Ascending aorta (tissue), 2 donors: ENCODE results near the gene LSMEM2. TPM values are rescaled to one million over a fixed set of nuclear protein-coding genes. Genes with fewer than 3 reads are reported as not detected.

Experiments
- DNase-seq, 2 donors: peaks; one replicate each; pipeline ENCODE4 v3.0.0-alpha.2; 2019; ENCODE audit warnings: low spot score in 2 of 2
- H3K27ac ChIP-seq, 2 donors: fragments of 200-600 bp; sonication (generic); one replicate each; pipeline ENCODE4 v1.5.1; 2016 to 2017; ENCODE audit warnings: mild to moderate bottlenecking in 1 of 2
- H3K27me3 ChIP-seq: fragments of 200-600 bp; sonication (generic); one replicate; pipeline ENCODE4 v1.5.1; 2017
- H3K36me3 ChIP-seq, 2 donors: fragments of 200-600 bp; sonication (generic); one replicate each; pipeline ENCODE4 v1.5.1; 2016
- H3K4me1 ChIP-seq, 2 donors: fragments of 200-600 bp; sonication (generic); one replicate each; pipeline ENCODE4 v1.5.1; 2016 to 2017; ENCODE audit warnings: mild to moderate bottlenecking in 1 of 2
- H3K4me3 ChIP-seq, 2 donors: fragments of 200-600 bp; sonication (generic); one replicate each; pipeline ENCODE4 v1.5.1; 2016 to 2017; ENCODE audit warnings: mild to moderate bottlenecking in 1 of 2
- H3K9me3 ChIP-seq, 2 donors: fragments of 200-600 bp; sonication (generic); one replicate each; pipeline ENCODE4 v1.5.1; 2016
- intact Hi-C: fragments of 100-400 bp; cut with DNase I; formaldehyde crosslinking; loops from one replicate; pipeline ENCODE4 v1.15.1; 2023
- total RNA-seq: library from RNA; depleted of rRNA; stranded (reverse); fragments of >200 nt; gene quantifications from one replicate; pipeline ENCODE4 v1.1.0, GENCODE V29; 2016
- TF ChIP-seq, protein P1 (sequence below), 3 experiments: fragments of 200-600 bp in 2 of 3; fragments of 450-650 bp in 1 of 3; sonication (generic) in 2 of 3; IDR thresholded peaks; one replicate each; pipeline ENCODE4 v1.5.1; 2016 to 2019; ENCODE audit warnings: antibody characterized with exemption in 3 of 3, mild to moderate bottlenecking in 1 of 3, moderate library complexity in 1 of 3

Gene LSMEM2
- total RNA-seq, 1 donor from 2014 or later = not detected

DNA sequence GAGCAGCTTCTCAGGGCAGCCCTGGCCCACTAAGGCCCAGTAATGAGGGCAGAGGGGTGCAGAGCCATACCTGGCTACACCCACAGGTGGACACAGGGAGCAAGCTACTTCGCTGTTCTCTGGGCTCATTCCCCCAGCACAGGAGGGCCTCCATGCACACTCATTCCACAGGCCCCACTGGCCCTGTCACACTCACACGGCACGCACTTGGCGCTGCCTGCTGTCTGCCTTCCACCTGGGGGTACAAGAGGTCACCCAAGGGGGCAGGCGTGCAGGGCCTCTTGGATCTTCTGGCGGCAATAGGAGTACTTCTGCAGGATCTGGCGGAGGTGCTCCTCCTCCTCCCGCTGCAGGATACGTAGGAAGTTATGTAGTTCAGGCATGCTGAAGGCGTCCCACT is 51.4 kb downstream of the LSMEM2 start:
- TF ChIP-seq, protein P1, sequence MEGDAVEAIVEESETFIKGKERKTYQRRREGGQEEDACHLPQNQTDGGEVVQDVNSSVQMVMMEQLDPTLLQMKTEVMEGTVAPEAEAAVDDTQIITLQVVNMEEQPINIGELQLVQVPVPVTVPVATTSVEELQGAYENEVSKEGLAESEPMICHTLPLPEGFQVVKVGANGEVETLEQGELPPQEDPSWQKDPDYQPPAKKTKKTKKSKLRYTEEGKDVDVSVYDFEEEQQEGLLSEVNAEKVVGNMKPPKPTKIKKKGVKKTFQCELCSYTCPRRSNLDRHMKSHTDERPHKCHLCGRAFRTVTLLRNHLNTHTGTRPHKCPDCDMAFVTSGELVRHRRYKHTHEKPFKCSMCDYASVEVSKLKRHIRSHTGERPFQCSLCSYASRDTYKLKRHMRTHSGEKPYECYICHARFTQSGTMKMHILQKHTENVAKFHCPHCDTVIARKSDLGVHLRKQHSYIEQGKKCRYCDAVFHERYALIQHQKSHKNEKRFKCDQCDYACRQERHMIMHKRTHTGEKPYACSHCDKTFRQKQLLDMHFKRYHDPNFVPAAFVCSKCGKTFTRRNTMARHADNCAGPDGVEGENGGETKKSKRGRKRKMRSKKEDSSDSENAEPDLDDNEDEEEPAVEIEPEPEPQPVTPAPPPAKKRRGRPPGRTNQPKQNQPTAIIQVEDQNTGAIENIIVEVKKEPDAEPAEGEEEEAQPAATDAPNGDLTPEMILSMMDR (IDR thresholded peaks at IDR 0.05) = no peak
- Histone ChIP-seq H3K27ac (no peak overlapping the region), H3K9me3 (no peaks in the 10 kb centered on the region), H3K4me3 (no peak overlapping the region), H3K4me1 (peaks cover 14 to 37% of the 10 kb centered on the region in 2 donors), H3K27me3 (no peaks in the 10 kb centered on the region), H3K36me3 (peaks cover 28 to 43% of the 10 kb centered on the region in 2 donors)
- intact Hi-C loops = no loop called here
- no peak for DNase-seq

DNA sequence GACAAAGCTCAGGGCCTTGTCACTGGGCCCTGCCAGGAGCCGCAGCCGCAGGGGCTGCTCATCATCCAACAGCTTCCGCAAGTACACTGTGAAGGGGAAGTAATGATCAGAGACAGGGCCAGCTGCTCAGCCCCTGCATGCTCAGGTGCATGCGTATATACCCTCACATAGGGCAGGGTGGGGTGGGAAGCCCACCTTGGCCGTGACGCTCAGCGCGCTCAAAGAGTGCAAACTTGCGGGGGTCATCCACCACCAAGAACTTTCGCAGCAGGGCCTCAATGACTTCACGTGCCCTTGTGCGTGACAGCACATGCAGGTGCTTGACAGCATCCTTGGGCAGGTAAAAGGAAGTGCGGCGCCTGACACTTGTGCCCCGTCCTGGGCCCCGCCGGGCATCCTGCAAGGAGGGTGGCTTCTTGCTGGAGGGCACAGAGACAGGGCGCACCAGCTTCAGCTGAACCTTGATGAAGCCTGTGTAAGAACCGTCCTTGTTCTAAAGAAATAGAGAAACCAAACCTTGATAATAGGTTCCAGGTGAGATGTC is 52.5 kb downstream of the LSMEM2 start:
- Histone ChIP-seq H3K36me3 (peaks cover 28 to 33% of the 10 kb centered on the region in 2 donors), H3K4me1 (peaks cover 16 to 48% of the 10 kb centered on the region in 2 donors), H3K27me3 (no peaks in the 10 kb centered on the region), H3K9me3 (no peaks in the 10 kb centered on the region), H3K4me3 (no peak overlapping the region), H3K27ac (no peak overlapping the region)
- intact Hi-C loops = no loop called here
- TF ChIP-seq, protein P1 (IDR thresholded peaks at IDR 0.05) = no peak
- no peak for DNase-seq

DNA sequence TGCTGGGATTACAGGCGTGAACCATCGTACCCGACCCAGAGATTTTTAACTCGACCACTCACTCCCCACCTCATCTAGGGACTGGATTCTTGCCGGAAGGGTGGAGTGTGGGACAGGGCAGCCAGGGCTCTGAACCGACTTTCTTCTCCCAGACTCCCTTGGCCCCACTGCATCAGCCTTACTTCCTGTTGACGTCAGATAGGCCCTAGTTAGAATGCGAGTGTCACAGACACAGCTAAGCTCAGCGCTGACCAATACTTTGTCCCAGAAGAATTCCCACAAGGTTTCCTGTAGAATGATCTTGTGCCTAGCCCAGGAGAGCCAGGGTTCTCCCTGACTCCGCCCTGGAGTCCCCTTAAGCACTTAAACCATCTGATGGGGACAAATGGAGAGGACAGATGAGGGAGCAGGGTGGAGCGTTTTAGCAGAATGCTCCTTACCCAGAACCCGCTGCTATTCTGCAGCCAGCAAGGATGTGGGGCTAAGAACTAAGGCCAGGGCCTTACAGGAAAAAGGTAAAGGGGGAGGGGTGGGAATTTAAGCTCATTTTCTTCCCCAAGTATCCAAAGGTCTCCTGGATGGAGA is 54.9 kb downstream of the LSMEM2 start:
- TF ChIP-seq, protein P1 (IDR thresholded peaks at IDR 0.05) = no peak
- Histone ChIP-seq H3K36me3 (peaks cover 28 to 33% of the 10 kb centered on the region in 2 donors), H3K4me3 (peak overlapping the region in 1 of 2 donors; percentile 15), H3K27ac (peak overlapping the region; percentile 99), H3K9me3 (no peaks in the 10 kb centered on the region), H3K4me1 (peaks cover 15 to 45% of the 10 kb centered on the region in 2 donors), H3K27me3 (no peaks in the 10 kb centered on the region)
- DNase-seq = peak in 1 of 2 donors; percentile 85
- intact Hi-C loops = no loop called here

DNA sequence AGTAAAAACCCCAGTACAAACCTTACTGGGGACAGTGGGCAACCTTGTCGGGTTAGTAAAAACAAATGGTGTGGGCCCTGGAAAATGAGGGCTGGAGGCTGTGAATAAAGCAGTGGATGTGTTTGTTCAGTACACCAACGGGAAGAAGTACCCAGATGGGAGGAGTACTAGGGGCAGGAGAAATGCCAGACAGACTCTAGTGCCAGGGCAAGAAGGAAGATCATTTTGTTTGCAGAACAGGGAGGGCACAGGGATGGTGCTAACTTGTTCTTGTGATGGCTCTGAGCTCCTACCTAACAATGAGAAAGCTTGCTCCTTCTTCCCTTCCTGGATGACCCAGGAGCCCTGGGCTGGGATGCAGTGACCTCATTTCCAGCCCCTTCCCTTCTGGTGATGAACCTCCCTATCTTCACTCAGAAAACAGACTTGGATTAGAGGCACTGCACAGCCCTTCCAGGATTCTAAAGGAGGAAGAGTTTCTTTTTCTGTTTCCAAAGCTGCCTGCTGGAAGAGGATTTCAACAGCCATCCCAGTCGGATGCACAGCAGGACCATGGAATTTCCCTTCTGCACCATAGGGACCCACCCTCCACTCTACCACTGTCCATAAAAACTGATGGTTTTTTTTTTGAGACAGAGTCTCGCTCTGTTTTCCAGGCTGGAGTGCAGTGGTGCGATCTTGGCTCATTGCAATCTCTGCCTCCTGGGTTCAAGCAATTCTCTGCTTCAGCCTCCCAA is 55.6 kb downstream of the LSMEM2 start:
- TF ChIP-seq, protein P1 (IDR thresholded peaks at IDR 0.05) = no peak
- Histone ChIP-seq H3K9me3 (no peaks in the 10 kb centered on the region), H3K4me3 (peak overlapping the region; percentile 0 to 96), H3K36me3 (peaks cover 26 to 30% of the 10 kb centered on the region in 2 donors), H3K4me1 (peaks cover 17 to 51% of the 10 kb centered on the region in 2 donors), H3K27me3 (no peaks in the 10 kb centered on the region), H3K27ac (peak overlapping the region; percentile 99)
- no peak for DNase-seq
- intact Hi-C loops = no loop called here

DNA sequence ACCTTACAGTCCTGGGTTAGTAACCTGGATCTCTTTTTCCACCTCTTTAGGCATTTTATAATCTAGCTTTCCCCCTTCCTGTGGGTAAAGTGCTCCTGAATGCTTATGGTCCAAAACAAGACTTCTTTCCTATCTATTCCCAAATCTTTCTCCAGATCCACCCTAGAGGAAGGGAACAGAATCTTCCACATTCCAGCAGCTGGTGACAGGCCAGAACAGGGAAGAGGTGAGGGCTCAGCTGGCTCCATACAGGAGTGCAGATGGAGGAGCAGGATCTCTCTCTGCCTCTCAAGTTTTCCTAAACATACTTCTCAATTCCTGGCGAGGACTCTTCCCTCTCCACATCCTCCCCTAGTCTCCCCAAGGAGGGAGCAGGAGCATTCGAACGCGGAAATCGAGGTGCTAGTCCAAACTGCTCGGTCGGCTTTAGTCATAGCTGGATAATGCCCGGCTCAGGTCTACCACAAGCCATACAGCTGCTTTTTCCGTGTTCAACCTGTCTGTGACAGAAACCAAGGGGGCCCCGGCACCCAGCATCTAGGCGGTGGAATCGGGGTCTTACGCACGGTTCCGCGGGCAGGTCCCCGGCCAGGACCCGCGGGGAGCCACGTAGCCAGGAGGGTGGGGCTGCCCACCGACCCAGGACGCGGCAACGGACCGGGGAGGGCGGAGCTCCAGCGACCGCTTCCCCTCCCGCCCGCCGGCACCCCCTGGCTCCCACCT is 57.7 kb downstream of the LSMEM2 start:
- Histone ChIP-seq H3K4me3 (peak overlapping the region; percentile 72 to 96), H3K36me3 (peaks cover 5 to 9% of the 10 kb centered on the region in 2 donors), H3K4me1 (peaks cover 25 to 70% of the 10 kb centered on the region in 2 donors), H3K27ac (peak overlapping the region; percentile 99), H3K27me3 (no peaks in the 10 kb centered on the region), H3K9me3 (no peaks in the 10 kb centered on the region)
- TF ChIP-seq, protein P1 (IDR thresholded peaks at IDR 0.05) = no peak
- DNase-seq = no peak
- intact Hi-C loops = loop anchor here (1.0 kb wide), 1 partner anchor 23 kb away; the partner anchor contains the start of gene TMEM115
